ENCODE measurements around the gene RNF31.

DNA sequence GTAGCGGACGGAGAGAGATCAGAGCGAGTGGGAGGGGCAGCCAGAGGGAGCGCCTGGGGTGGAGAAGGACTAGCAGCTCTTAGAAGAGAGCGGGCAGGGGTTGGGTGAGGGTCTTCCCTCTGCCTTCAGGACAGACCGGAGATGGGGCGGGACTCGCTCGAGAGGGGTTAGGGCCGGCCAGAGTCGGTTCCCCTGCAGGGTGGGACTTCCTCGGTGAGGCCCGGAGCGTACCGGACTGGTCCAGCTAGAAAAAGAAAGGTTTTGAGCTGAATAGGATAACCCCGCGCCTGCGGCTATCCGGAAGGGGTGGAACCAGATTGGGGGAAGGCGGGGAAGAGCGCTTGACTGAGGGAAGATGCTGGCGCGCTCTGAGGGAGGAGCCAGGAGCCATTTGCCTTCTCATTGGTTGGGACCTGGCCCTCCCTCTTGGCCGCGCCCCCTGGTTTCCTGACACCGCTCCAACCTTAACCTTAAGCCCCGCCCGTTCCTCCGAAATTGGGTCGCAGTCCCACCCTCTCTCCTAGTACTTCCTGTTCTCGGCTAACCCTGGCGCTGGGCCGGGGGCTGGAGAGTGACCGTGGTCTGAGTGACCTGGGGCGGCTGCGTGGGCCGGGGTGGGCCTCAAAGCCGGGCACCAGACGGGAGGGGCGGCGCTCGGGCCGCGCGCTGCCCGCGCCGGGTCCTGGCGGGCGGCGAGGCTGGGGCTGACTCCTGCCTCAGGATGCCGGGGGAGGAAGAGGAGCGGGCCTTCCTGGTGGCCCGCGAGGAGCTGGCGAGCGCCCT is at the start of gene RNF31:
- TF ChIP-seq NFIC (IDR thresholded peaks at IDR 0.05; ENCODE audit: low read length) (no peak), CTCF (CRISPR knock-in tag; IDR thresholded peaks at IDR 0.05) (no peak; the same call in 1 of the 2 replicates), TEAD2 (CRISPR knock-in tag; IDR thresholded peaks at IDR 0.05) (no peak), ZNF143 (CRISPR knock-in tag; IDR thresholded peaks at IDR 0.05) (no peak; the same call in 1 of the 2 replicates), ZNF790 (CRISPR knock-in tag; IDR thresholded peaks at IDR 0.05; ENCODE audit: borderline replicate concordance) (no peak), EZH2 (conservative IDR thresholded peaks at IDR 0.05; ENCODE audit: low read depth, low read length) (no peak), EP300 (IDR thresholded peaks at IDR 0.05; ENCODE audit: low read depth in 2 of 2, low read length in 2 of 2) (no peak), EP300 (CRISPR knock-in tag; IDR thresholded peaks at IDR 0.05; ENCODE audit: borderline replicate concordance) (peak; percentile 33; the same call in 1 of the 2 replicates), HMG20A (CRISPR knock-in tag; IDR thresholded peaks at IDR 0.05; ENCODE audit: borderline replicate concordance) (no peak), SAFB2 (CRISPR knock-in tag; IDR thresholded peaks at IDR 0.05; ENCODE audit: borderline replicate concordance, low read depth) (no peak; the same call in 1 of the 2 replicates)
- TF ChIP-seq, protein P1, sequence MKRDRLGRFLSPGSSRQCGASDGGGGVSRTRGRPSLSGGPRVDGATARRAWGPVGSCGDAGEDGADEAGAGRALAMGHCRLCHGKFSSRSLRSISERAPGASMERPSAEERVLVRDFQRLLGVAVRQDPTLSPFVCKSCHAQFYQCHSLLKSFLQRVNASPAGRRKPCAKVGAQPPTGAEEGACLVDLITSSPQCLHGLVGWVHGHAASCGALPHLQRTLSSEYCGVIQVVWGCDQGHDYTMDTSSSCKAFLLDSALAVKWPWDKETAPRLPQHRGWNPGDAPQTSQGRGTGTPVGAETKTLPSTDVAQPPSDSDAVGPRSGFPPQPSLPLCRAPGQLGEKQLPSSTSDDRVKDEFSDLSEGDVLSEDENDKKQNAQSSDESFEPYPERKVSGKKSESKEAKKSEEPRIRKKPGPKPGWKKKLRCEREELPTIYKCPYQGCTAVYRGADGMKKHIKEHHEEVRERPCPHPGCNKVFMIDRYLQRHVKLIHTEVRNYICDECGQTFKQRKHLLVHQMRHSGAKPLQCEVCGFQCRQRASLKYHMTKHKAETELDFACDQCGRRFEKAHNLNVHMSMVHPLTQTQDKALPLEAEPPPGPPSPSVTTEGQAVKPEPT (CRISPR knock-in tag; IDR thresholded peaks at IDR 0.05; ENCODE audit: low read depth): 0 out of 2 replicates have a peak, but pooled peaks have one; percentile 52
- TF ChIP-seq, protein P2, sequence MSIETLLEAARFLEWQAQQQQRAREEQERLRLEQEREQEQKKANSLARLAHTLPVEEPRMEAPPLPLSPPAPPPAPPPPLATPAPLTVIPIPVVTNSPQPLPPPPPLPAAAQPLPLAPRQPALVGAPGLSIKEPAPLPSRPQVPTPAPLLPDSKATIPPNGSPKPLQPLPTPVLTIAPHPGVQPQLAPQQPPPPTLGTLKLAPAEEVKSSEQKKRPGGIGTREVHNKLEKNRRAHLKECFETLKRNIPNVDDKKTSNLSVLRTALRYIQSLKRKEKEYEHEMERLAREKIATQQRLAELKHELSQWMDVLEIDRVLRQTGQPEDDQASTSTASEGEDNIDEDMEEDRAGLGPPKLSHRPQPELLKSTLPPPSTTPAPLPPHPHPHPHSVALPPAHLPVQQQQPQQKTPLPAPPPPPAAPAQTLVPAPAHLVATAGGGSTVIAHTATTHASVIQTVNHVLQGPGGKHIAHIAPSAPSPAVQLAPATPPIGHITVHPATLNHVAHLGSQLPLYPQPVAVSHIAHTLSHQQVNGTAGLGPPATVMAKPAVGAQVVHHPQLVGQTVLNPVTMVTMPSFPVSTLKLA (IDR thresholded peaks at IDR 0.05): peak; percentile 37

Measured in HepG2 (cell line).